Neural crest cell (in vitro differentiated cells): ENCODE data around the gene RAB6B. TPM values are rescaled to one million over a fixed set of nuclear protein-coding genes. Genes with fewer than 3 reads are reported as not detected.

Experiments used
- DNase-seq: peaks from one replicate; pipeline ENCODE4 v3.0.0; 2021; ENCODE audit warnings: low read depth, mixed read lengths, low spot score
- H3K27ac Mint-ChIP-seq: one replicate; pipeline ENCODE4 v1.8.0; 2021; ENCODE audit warnings: mild to moderate bottlenecking, mixed read lengths; ENCODE audit not compliant: unreplicated experiment
- H3K27me3 Mint-ChIP-seq: 2 replicates; pipeline ENCODE4 v1.8.0; 2021; ENCODE audit warnings: low read depth, mild to moderate bottlenecking, mixed read lengths
- H3K36me3 Mint-ChIP-seq: 2 replicates; pipeline ENCODE4 v1.8.0; 2021; ENCODE audit warnings: low read depth, mild to moderate bottlenecking, mixed read lengths
- H3K4me1 Mint-ChIP-seq: 2 replicates; pipeline ENCODE4 v1.8.0; 2021; ENCODE audit warnings: mixed read lengths
- H3K4me3 Mint-ChIP-seq: one replicate; pipeline ENCODE4 v1.8.0; 2021; ENCODE audit warnings: mild to moderate bottlenecking, mixed read lengths
- H3K9me3 Mint-ChIP-seq: 2 replicates; pipeline ENCODE4 v1.8.0; 2021; ENCODE audit warnings: mixed read lengths
- CTCF ChIP-seq: fragments of 200-600 bp; sonication (generic); conservative IDR thresholded peaks from 2 replicates; pipeline ENCODE4 v1.5.0; 2021; ENCODE audit warnings: antibody characterized with exemption, mild to moderate bottlenecking
- total RNA-seq: library from RNA; stranded (reverse); gene quantifications from 2 replicates; pipeline ENCODE4 v1.2.1, GENCODE V29; 2021

Gene RAB6B
- total RNA-seq, 1 donor from 2014 or later = 15.5 TPM

GRCh38 chr3:133804896-133805295 lies 90.8 kb downstream of the RAB6B start:
- H3K9me3 Mint-ChIP-seq = no peaks in the 10 kb centered on the region
- no peak for TF ChIP-seq CTCF
- no peak for DNase-seq
- no peaks in the 10 kb centered on the region for H3K36me3 Mint-ChIP-seq
- no peak overlapping the region for H3K27ac Mint-ChIP-seq
- peaks cover 30% of the 10 kb centered on the region for H3K27me3 Mint-ChIP-seq
- H3K4me3 Mint-ChIP-seq = peak overlapping the region; percentile 98
- peaks cover 15% of the 10 kb centered on the region for H3K4me1 Mint-ChIP-seq

GRCh38 chr3:133803469-133803868 lies 92.2 kb downstream of the RAB6B start:
- no peaks in the 10 kb centered on the region for H3K9me3 Mint-ChIP-seq
- TF ChIP-seq CTCF = no peak
- no peak overlapping the region for H3K4me3 Mint-ChIP-seq
- no peak for DNase-seq
- peaks cover 15% of the 10 kb centered on the region for H3K4me1 Mint-ChIP-seq
- H3K36me3 Mint-ChIP-seq = no peaks in the 10 kb centered on the region
- no peak overlapping the region for H3K27ac Mint-ChIP-seq
- H3K27me3 Mint-ChIP-seq = peaks cover 40% of the 10 kb centered on the region

GRCh38 chr3:133799794-133800585 lies 95.7 kb downstream of the RAB6B start:
- TF ChIP-seq CTCF = no peak
- peaks cover 6% of the 10 kb centered on the region for H3K36me3 Mint-ChIP-seq
- no peaks in the 10 kb centered on the region for H3K4me1 Mint-ChIP-seq
- no peak overlapping the region for H3K27ac Mint-ChIP-seq
- DNase-seq = no peak
- peaks cover 52% of the 10 kb centered on the region for H3K27me3 Mint-ChIP-seq
- no peak overlapping the region for H3K4me3 Mint-ChIP-seq
- H3K9me3 Mint-ChIP-seq = peaks cover 6% of the 10 kb centered on the region

- Mint-ChIP-seq H3K27ac (no peak overlapping the region), H3K9me3 (peaks cover 10% of the 10 kb centered on the region), H3K36me3 (peaks cover 10% of the 10 kb centered on the region), H3K4me1 (no peaks in the 10 kb centered on the region), H3K27me3 (peaks cover 44% of the 10 kb centered on the region), H3K4me3 (no peak overlapping the region)
- no peak for DNase-seq
- no peak for TF ChIP-seq CTCF
Observed at GRCh38 chr3:133797396-133798105, 98.1 kb downstream of the RAB6B start.

GRCh38 chr3:133792171-133792763 lies 103.4 kb downstream of the RAB6B start:
- Mint-ChIP-seq H3K4me3 (no peak overlapping the region), H3K36me3 (peaks cover 10% of the 10 kb centered on the region), H3K27ac (no peak overlapping the region), H3K4me1 (no peaks in the 10 kb centered on the region), H3K9me3 (peaks cover 20% of the 10 kb centered on the region), H3K27me3 (peaks cover 3% of the 10 kb centered on the region)
- no peak for DNase-seq
- no peak for TF ChIP-seq CTCF
